GM23338 (cell line): ENCODE measurements around the gene FLNB.

Experiments
- CREB1 ChIP-seq: fragments of 250-450 bp; sonication (Bioruptor Pico); IDR thresholded peaks from 2 replicates; pipeline ENCODE4 v1.5.0; 2020; ENCODE audit warnings: low read depth, mild to moderate bottlenecking, moderate library complexity
- CTCF ChIP-seq, 2 experiments: fragments of 200-600 bp in 1 of 2; sonication (generic) in 1 of 2; conservative IDR thresholded peaks; 2 replicates each; pipeline versions ENCODE4 v1.5.1 to v1.6.1; 2016 to 2017; ENCODE audit warnings: antibody characterized with exemption in 2 of 2, low read depth in 2 of 2, mild to moderate bottlenecking in 2 of 2, moderate library complexity in 1 of 2
- EZH2 ChIP-seq: fragments of 200-600 bp; sonication (generic); IDR thresholded peaks from one replicate; pipeline ENCODE4 v1.8.0; 2017; ENCODE audit warnings: antibody characterized with exemption, mild to moderate bottlenecking, low read depth; ENCODE audit not compliant: unreplicated experiment
- EZH2phosphoT487 ChIP-seq: fragments of 200-600 bp; sonication (generic); IDR thresholded peaks from one replicate; pipeline ENCODE4 v1.8.1; 2018; ENCODE audit warnings: antibody characterized with exemption; ENCODE audit not compliant: unreplicated experiment
- JUNB ChIP-seq: IDR thresholded peaks from one replicate; pipeline ENCODE4 v1.6.1; 2016; ENCODE audit warnings: antibody characterized with exemption; ENCODE audit not compliant: unreplicated experiment
- NANOG ChIP-seq: IDR thresholded peaks from 2 replicates; pipeline ENCODE4 v1.6.1; 2016; ENCODE audit warnings: antibody characterized with exemption, borderline replicate concordance
- POLR2AphosphoS5 ChIP-seq: IDR thresholded peaks from 2 replicates; pipeline ENCODE4 v1.6.1; 2016; ENCODE audit warnings: antibody characterized with exemption, low read depth

GRCh38 chr3:58008141-58009025 is at the start of gene FLNB:
- TF ChIP-seq EZH2 = no peak
- TF ChIP-seq CTCF (conservative IDR thresholded peaks at IDR 0.05; ENCODE audit: low read depth in 2 of 2) = peak; percentile 51 to 83
- peak; percentile 89 for TF ChIP-seq POLR2AphosphoS5
- no peak for TF ChIP-seq JUNB
- no peak for TF ChIP-seq EZH2phosphoT487
- no peak for TF ChIP-seq CREB1 (CRISPR knock-in tag)
- no peak for TF ChIP-seq NANOG
